ENCODE measurements around the gene YJU2.

Gene YJU2

GRCh38 chr19:4305257-4305612 lies 58.4 kb downstream of the YJU2 start:
- peak overlapping the region; percentile 56 for H3K4me3 ChIP-seq (ENCODE audit: low read depth, low read length)
- ChIA-PET POLR2A (interaction anchor here (0.6 kb wide), 1 partner anchor 33 kb away, joined by 3 read pairs; no protein-coding TSS in a partner anchor), CTCF (interaction anchor here (1.0 to 1.2 kb wide), 2 partner anchors 220 to 332 kb away, joined by 3 read pairs; no protein-coding TSS in a partner anchor)
- TF ChIP-seq, protein P1, sequence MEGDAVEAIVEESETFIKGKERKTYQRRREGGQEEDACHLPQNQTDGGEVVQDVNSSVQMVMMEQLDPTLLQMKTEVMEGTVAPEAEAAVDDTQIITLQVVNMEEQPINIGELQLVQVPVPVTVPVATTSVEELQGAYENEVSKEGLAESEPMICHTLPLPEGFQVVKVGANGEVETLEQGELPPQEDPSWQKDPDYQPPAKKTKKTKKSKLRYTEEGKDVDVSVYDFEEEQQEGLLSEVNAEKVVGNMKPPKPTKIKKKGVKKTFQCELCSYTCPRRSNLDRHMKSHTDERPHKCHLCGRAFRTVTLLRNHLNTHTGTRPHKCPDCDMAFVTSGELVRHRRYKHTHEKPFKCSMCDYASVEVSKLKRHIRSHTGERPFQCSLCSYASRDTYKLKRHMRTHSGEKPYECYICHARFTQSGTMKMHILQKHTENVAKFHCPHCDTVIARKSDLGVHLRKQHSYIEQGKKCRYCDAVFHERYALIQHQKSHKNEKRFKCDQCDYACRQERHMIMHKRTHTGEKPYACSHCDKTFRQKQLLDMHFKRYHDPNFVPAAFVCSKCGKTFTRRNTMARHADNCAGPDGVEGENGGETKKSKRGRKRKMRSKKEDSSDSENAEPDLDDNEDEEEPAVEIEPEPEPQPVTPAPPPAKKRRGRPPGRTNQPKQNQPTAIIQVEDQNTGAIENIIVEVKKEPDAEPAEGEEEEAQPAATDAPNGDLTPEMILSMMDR (IDR thresholded peaks at IDR 0.05; ENCODE audit: insufficient read depth, low read length, missing control alignments): no peak
- DNase-seq (ENCODE audit: low read depth, low spot score): no peak

DNA sequence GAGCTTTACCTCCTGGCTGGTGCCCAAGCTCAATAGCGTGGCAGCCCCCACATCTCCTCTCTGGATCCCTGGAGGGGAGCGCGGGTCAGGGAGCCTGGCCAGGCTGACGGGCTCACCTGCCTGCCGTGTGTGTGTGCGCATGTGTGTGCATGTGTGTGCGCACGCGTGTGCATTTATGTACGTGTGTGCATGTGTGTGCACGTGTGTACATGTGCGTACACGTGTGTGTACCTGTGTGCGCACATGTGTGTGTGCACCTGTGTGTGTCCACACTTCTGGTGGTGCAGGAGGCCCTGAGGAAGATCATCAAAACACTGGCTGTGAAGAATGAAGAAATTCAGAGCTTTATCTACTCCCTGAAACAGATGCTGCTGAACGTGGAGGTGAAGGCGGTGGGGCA lies 58.8 kb downstream of the YJU2 start:
- DNase-seq (ENCODE audit: low read depth, low spot score): no peak
- ChIA-PET CTCF (interaction anchor here (1.0 to 1.2 kb wide), 2 partner anchors 219 to 332 kb away, joined by 3 read pairs; no protein-coding TSS in a partner anchor), POLR2A (interaction anchor here (0.6 kb wide), 1 partner anchor 33 kb away, joined by 3 read pairs; no protein-coding TSS in a partner anchor)
- H3K4me3 ChIP-seq (ENCODE audit: low read depth, low read length): no peak overlapping the region
- TF ChIP-seq, protein P1 (IDR thresholded peaks at IDR 0.05; ENCODE audit: insufficient read depth, low read length, missing control alignments): no peak

DNA sequence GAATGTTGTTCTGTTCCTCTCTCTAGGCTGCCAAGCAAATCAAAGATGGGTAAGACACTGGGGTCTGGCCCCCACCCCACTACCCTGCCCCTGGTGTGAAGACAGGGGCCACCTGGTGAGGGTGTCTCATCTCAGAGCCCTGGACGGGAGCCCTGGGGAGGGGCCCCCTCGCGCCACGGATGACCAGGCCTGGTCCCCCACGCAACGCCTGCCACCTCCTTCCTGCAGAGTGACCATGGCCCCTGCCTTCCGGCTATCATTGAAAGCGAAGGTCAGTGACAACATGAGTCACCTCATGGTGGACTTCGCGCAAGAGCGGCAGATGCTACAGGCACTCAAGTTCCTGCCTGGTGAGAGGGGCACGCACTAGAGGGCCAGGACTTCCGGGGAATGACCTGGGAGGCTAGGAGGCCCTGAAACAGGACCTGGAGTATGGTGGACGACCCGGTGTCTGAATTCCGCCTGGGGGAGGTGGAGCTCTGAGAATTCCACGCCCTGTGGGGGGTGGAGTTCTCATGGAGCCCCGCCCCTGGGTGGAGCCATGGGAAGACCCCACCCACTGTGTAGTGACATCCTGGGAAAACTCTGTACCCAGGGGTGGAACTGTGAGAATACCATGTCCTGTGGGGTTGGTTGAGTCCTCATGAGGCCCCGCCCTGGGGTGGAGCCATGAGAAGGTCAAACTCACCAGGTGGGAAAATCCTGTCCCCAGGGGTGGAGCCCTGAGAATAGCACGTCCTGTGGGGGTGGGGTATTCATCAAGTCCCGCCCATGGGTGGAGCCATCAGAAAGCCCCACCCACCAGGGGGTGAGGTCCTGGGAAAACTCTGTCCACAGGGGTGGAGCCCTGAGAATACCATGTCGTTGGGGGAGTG lies 63.6 kb downstream of the YJU2 start:
- TF ChIP-seq, protein P1 (IDR thresholded peaks at IDR 0.05; ENCODE audit: insufficient read depth, low read length, missing control alignments): no peak
- no peak for DNase-seq (ENCODE audit: low read depth, low spot score)
- CTCF ChIA-PET: no interaction called here
- no peak overlapping the region for H3K4me3 ChIP-seq (ENCODE audit: low read depth, low read length)
- POLR2A ChIA-PET: no interaction called here

- POLR2A ChIA-PET: no interaction called here
- TF ChIP-seq, protein P1 (IDR thresholded peaks at IDR 0.05; ENCODE audit: insufficient read depth, low read length, missing control alignments): no peak
These were observed 67.1 kb downstream of the YJU2 start for GRCh38 chr19:4313847-4314490.

GRCh38 chr19:4316956-4317355 lies 70.1 kb downstream of the YJU2 start:
- ChIA-PET POLR2A (interaction anchor here (0.6 kb wide), 1 partner anchor 25 kb away, joined by 3 read pairs; no protein-coding TSS in a partner anchor), CTCF (no interaction called here)
- H3K4me3 ChIP-seq (ENCODE audit: low read depth, low read length): no peak overlapping the region
- no peak for DNase-seq (ENCODE audit: low read depth, low spot score)
- TF ChIP-seq, protein P1 (IDR thresholded peaks at IDR 0.05; ENCODE audit: insufficient read depth, low read length, missing control alignments): no peak

More at GRCh38 chr19:4313847-4314490, 67.1 kb downstream of the YJU2 start:
- no peak for DNase-seq (ENCODE audit: low read depth, low spot score)
- CTCF ChIA-PET: interaction anchor here (0.7 to 1.9 kb wide), 2 partner anchors 8 to 47 kb away, joined by 3 to 7 read pairs; no protein-coding TSS in a partner anchor
- H3K4me3 ChIP-seq (ENCODE audit: low read depth, low read length): no peak overlapping the region

GRCh38 chr19:4318460-4318859 lies 71.6 kb downstream of the YJU2 start:
- no peak for DNase-seq (ENCODE audit: low read depth, low spot score)
- ChIA-PET POLR2A (no interaction called here), CTCF (no interaction called here)
- TF ChIP-seq, protein P1 (IDR thresholded peaks at IDR 0.05; ENCODE audit: insufficient read depth, low read length, missing control alignments): no peak
- no peak overlapping the region for H3K4me3 ChIP-seq (ENCODE audit: low read depth, low read length)

Data from AG04449 (cell line).